Activated CD8-positive, alpha-beta memory T cell treated with anti-CD3 and anti-CD28 coated beads, Interleukin-2, amount 50 U/mL, for 4 hours (primary cell): ENCODE data around the gene ZMIZ1.

ENCODE experiments used
- DNase-seq: peaks from one replicate; pipeline ENCODE4 v3.0.0-alpha.2; 2020

ZMIZ1 gene

DNA sequence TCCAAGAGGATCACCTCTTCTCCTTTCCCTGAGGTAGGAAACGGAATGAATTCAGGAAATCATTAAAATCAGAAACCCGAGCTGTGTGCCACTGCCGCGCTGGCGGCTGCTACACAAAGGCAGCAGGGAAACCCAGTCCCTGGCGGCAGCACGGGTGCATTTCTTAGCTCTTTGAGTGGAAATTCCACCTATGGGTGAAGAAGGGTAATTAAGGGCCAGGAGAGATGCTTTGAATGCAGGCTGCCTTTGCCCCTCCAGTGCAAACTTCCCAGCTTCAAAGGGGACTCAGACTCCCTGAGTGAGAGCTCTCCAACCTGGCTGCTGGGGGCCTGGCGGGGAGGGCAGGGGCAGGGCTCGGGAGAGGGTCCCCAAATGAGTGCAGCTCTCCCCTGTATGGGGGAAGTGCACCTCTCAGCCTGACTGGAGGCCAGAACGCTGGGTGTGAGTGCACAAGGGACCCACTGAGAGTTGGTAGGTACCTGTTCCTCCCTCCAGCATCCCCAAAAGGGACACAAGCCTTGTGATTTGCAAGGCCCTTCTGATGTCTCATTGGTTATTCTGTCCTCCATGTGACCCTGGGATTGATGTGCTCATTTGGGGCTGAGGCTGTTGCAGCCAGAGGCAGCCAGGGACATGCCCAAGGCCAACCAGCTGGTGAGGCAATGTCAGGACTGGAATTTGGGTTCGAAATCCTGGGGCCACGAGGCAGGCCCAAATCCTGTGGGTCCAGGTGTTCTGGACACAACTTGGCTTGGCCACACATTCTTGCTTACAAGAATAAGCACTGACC lies 16.3 kb upstream of the ZMIZ1 start:
- no peak for DNase-seq

DNA sequence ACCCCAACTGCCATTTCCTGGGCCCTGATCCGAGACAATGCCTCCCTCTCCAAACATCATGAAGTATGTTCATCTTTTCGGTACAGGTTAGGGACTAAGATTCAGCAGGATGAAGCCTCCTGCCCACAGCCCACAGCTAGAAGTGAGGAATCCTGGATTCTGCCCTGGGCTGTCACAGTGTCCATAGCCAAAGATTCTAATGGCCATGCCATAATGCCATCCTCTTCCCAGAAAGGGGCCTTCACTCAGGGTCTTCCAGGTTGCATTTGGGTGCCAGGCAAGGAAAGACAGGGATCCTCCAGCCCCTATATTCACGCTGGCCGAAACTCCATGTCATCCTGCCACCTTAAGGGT lies 15.7 kb upstream of the ZMIZ1 start:
- no peak for DNase-seq

DNA sequence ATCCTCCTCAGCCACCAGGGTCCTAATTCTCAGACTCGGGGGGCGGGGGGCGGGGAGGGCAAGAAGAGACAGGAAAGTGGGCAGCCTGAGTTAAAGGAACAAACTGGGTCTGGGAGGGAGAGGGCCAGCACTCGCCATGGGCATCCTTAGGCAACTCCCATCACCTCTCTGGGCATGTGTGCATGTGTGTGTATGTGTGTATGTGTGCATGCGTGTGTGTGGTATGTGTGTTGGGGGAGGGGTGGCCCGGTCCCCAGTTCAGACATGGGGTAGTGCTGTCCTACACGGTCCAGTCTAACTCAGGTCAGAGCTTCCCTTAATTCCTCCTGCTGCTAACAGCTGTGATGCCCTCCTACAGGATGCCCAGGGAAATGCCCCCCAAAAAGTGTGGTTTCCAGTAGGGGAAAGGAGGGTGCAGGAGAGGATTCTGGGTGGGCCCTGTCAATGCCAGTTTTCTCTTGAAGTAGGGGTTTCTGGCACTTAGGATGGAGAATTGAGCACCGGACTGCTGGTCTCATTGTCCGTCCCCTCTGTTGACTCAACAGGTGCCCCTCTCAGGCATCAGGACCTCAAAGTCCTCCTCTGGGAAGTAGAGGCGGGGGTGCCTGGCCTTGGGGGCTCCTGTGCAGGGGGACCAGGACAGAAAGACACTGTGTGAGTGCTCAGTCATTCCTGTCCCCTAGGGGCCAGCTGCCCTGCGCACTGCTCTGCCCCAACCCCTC lies 15.1 kb upstream of the ZMIZ1 start:
- DNase-seq, result no peak

DNA sequence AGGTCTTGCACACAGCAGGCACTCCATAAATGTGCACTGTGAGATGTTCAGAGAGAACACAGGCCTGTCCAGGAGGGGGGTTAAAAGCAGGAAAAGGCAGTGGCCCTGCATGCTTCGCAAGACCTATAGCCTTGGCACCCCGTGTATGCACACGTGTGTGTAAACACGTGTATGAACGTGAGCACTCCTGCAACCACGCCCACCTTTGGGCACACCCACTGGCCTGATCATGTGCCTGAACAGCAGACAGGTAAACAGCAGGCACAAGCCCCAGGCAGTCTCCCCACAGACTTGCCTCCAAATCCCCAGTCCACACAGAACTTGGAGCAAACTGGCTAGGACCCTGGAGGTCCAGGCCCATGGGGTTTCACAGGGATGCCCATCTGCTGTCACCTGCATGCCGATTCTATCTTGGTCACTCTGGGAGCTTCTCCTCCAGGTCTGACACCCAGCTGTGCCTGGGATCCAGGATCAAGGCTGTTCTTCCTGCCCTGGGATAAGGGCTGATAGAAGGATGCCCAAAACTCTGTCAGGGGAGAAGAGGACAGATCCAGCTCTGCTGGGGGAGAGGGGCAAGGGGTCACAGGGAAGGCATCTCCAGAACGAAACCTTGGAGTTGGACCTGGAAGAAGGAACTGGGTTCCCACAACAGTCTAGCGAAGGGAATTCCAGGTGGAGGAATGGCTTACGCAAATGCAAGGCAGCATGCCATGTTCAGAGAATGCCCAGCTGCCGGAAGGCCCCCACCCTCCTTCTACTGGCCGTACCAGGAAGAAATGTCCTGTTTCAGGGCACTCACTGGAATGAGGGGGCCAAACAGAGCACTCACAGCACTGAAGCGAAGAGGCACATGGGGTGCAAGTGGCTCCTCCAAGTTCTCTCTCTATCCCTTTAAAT lies 14.3 kb upstream of the ZMIZ1 start:
- DNase-seq, result no peak

DNA sequence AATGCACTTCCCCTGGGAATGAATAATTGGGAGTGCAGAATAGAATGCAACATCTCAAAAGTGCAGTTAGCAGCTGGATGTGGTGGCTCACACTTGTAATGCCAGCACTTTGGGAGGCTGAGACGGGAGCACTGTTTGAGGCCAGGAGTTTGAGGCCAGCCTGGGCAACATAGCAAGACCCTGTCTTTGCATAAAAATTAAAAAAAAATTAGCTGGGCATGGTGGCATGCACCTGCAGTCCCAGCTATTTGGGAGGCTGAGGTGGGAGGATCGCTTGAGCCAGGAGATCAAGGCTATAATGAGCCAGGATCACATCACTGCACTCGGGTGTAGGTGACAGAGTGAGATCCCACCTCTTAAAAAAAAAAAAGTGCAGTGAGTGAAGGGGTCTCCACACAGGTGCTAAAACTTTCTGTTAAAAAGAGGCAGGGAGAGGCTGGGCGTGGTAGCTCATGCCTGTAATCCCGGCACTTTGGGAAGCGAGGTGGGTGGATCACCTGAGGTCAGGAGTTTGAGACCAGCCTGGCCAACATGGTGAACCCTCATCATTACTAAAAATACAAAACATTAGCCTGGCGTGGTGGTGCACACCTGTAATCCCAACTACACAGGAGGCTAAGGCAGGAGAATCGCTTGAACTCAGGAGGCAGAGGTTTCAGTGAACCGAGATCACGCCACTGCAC lies 13.5 kb upstream of the ZMIZ1 start:
- no peak for DNase-seq

DNA sequence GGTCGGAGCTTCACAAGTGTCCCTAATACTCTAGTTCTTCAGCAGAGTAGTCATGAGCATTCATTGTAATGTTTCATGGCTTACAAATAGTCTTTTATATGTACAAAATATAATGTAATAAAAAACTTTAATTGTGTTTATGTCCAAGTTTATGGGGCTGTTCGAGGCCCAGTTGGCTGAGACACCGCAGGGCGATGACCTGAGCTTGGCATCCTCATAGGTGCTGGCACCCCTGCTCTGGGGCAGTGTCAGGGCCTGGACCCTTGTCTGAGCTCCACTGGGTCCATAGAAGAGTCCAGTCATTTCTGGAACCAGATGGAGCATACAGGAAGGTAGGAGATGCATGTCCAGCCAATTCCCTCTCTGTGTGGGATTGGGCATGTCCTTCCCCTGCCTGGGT lies 12.9 kb upstream of the ZMIZ1 start:
- no peak for DNase-seq

DNA sequence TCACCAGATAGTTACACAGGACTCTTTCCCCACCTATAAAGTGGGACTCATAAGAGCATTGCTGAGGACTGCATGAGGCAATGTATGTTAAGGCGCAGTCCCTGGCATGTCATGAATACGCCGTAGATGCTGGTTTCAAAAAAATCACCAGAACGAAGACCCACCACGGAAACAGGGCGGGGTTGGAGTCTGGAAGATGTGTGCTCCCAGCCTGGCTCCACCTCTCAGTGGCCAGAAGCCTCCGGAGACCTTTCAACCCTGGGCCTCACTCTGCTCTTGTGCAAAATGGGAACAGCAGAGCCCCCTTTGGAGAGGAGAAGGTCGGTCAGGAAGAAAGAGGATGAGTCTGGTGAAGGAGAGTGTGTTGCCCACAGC lies 12.4 kb upstream of the ZMIZ1 start:
- no peak for DNase-seq

DNA sequence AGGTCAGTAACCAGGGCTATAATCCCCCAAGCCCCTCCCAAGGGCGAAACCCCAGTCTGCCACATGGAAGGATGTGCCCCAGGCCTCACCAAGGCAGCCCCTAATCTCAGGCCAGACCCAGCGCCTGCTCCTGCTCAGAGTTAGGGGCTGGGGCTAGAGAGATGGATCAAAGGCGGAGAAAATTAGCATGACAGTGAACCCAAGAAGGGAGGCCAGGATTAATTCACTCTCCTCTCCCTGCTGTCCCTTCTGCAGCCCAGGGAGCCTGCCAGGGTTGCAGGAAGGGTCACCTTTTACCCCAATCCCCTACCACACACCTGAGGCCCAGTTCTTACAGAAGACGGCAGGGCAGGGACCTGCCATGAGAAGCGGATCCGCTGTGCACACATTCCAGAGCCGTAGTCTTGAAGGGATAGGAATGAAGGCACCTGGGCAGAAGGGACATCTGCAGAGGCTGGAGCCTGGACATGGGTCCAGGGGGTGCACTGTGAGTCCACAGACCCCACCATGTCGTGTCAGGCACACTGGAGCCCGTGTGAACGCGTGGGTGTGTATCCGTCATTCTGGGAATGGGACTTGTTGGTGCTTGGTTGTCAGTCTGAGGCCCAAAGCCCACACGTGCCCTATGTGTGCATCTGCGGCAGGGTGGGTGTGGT lies 11.9 kb upstream of the ZMIZ1 start:
- DNase-seq, result no peak

DNA sequence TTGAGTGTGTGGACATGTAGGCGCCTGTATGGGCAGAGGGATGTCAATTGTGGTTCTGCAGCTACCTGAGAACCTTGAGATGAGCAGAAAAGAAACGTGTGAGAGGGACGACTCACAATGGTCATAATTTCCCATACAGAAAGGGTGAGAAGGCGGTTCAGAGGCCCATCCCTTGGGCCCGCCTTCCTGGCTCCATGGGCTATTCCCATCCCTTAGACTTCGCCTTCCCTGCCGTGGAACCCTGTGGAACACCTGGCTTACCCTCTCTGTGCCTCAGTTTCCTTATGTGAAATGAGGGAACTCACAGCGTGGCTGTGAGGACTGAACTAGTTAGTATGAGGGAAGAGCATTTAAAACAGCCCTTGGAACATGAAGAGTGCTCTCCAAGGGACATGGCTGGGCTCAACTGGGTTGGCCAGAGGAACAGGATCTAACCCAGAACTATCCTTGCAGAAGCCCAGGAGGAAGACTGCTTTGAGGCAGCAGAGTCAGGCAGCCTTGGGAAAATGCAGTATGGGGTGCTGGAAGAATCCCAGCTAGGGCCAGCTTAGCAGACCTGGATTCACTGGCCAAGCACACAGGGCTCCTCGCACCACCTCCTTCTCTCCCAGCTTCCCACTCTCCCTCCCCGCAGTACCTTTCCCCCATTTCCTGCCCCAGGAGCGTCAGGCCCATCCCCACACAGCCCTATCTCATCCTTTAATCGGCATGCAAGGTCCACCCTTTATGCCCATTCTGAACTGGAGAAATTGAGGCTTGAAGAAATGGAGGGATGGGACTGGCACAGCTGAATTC lies 11.1 kb upstream of the ZMIZ1 start:
- DNase-seq, result no peak

DNA sequence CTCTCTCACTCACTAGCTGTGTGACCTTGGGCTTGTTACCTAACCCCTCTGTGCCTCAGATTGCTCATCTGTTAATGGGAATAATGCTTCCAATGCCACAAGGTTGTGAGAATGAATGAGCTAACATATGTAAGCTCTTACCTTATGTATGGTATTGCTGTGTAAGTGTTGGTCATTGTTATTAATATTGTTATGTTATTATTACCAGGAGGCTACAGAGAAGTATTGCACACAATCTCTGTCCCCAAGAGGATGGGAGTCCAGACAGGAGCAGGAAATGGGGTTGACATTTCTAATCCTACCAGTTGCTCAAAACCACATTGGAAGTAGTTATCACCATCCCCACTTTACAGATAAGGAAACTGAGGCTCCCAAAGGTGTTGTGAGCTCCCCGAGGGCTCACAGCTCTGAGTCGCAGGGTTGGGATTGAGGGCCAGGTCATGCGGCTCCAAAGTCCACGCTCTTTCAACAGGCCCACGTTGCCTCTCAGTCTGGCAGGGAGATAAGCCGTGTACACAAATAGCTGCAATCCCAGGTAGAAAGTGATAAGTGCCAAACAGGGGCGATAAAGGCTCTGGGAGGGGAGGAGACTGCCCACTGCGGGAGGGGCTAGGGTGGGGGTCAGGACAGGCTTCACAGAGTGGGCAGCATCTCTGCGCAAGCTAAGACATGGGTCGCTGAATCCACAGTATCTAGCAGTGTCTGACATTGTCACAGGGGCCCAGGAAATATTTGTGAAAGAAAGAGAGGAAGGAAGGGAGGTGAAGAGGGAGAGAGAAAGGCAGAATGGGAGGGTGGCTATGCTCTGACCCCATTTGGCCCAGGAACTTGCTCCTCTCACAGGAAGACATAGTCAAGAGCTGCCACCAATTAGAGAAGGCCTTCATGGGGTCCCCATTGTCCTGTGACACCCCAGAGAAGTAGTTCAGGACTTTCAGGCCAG lies 9.6 kb upstream of the ZMIZ1 start:
- no peak for DNase-seq

DNA sequence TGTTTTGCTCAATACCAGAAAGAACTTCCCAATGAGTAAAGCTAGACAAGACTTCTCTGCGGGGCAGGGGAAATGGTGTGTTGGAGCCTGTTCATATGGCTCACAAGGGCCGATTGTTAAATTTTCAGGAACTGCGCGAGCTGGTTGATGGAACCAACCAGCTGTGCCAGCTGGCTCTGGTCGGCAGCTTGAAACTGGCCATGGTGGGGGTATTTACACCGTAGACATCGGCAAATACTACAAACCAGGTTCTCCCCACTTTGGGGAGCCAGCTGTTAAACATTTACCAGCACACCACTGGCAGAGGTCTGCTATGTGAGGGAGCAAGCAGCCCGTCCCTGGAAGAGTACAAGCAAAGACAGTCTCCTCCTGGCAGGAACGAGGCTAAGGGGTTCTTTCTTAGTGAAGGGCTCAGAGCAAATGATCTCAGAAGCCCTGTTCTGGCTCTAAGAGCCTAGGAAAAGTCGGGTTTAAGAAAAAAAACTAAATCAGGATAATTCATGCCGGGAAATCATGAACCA lies 8.8 kb upstream of the ZMIZ1 start:
- DNase-seq, result no peak

DNA sequence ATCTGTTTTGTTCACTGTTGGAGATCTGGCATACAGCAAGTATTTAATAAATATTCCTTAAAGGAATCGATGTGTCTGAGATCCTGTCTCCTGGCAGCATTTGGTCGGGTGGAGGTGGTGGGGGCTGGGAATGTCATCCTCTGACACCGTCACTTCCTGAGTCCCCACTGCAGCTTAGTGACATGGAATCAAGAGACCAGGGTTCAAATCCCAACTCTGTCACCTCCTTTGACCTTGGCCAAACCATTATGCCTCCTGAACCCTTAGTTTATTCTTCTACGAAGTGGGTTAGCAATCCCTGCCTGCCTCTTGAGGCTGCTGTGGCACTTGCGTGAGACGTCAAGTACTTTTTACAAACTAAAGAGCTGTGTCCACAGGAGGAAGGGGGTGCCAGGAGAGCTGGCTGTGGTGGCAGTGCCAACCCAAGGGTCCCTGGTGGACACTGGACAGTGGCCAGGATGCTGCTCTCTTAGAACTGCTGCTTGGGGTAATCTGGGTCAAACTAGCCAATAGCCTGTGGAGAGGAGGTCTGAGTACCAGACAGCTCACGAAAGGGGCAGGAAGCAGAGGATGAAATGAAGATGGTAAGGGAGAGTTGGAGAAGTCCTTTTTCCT lies 8.0 kb upstream of the ZMIZ1 start:
- DNase-seq, result no peak

DNA sequence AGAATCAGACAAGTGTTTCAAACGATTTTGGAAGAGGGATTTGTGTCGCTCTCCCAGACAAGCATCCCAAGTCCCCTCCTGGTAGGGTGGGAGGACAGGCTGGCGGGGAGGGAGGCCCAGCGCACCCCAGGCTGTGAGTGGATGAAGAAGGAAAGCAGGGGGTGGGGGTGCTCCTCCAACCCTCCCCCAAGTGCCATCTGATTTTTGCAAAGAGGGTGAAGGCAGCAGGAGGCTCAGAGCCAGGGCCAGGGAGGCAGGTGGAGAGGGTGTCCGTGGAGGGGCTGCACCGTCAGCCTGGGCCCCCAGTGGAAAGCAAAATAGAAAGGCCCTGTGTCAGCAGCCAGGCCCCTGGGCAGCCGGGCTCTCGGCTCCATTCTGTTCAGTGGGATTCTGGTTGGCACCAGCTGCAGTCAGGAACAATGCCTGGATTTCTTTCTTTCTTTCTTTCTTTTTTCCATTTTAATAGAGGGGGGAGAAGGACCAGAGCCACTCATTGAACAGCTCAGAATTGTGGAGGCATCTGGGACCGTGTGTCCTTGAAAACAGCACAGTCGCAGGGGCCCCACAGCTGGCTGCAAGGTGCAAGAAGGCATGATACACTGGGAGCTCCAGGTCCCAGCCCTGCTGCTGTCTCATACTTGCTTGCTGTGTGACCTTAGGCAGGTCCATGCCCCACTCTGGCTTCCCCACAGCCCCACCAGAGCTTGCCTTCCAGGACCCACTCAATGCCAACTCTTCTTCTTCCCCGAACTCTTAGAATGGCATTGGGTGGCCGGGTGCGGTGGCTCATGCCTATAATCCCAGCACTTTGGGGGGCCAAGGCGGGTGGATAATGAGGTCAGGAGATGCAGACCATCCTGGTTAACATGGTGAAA lies 7.1 kb upstream of the ZMIZ1 start:
- DNase-seq, result no peak

DNA sequence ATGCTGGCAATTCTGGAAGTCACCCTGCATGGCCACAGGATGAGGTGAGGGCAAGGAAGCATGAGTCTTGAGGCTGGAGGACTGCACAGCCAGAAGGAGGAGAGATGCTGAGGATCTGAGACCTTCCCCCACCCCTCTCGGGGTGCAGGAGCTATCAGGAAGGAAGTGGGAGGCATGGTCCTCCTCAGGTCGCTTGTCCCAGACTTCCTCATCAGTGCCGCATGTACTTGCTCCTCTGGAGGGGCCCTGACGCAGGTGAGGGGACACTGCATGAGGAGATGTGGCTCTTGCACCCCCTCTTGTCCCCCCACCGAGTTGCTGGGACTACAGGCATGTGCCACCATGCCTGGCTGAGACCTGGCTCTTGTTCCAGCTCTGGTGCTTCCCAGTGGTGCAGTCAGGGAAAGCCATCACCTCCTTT lies 5.7 kb upstream of the ZMIZ1 start:
- no peak for DNase-seq

DNA sequence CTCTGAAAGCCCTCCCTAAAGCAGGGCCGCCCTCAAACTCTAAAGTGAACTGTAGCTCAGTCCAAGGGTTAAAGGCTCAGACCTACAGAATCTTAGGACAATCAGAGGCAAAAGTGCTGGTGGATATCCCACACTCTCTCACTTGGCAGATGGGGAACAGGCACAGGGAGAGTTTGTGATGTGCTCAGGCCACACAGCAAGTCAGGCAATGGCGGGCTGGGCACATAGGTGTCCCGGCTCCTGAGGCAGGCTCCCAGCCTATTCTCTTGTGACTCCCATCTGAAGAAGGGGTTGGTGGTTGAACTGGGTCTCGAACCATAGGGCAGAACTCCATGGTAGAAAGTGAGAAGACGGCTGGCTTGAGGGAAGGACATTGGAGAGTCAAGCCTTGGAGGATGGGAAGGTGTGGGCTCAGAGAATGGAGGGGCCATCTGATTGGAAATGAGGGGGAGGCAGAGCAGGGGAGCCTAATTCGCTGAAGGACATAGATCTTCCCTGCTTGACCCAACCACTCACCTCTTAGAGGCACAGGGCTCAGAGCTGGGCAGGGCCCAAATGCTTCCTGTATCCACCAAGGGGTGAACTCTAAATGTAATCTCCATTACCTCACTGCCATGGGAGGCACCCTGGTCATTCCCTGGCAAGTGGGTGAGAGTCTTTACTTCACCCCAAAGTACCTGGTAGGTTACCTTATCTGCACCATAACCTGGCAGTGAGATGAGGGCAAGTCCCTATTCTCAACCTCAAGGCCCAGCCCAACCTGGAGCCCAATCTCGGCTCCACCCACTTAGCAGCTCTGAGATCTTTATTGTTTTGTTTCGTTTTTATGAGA lies 4.9 kb upstream of the ZMIZ1 start:
- no peak for DNase-seq

DNA sequence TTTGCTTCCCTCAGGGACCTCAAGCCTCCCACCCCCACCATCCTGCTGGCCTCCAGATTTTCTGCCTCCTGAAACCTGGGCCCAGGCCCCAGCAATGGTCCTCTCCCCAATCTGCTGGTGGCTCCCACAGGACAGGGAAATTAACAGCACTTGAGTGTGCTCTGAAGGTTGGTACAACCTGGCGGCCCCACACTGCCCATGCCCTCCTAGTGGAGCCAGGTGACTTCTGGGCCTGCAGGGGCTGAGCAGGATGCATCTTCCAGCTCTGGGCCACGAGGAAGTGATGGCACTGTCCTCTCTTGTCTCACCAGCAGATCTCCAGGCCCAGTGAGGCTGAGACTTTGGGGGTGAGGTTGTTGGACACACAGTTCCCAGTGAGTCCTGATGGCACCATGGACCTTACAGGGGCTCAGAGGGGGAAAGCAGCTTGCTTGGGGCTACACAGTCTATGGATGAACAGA lies 3.6 kb upstream of the ZMIZ1 start:
- DNase-seq, result no peak

DNA sequence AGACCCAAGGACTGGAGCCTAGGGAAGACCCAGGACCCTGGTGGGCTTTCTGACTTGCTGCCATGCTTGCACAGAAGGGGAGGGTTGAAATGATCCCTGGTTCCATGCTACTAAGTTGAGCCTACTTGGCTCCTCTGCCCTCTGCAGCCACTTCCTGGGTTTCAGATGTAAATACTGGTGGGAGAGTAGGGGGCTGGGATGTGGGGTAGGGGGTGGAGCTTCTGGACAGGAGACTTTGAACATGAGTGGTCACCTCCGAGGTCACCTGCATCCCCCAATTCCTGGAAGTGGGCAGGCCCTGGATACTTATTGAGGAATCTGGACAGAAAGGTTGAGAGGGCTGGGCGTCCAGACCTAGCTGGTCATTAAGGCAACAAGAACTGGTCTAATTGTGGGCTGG lies 2.9 kb upstream of the ZMIZ1 start:
- DNase-seq, result no peak
